ENCODE measurements around the gene ISYNA1. TPM values are rescaled to one million over a fixed set of nuclear protein-coding genes. Genes with fewer than 3 reads are reported as not detected.

Gene ISYNA1
- total and polyA plus RNA-seq, 2 of the 13 experiments (the other 11 are each of a cell fraction or from before 2014, with no cell fraction given) = 29.6 to 48.5 TPM

GRCh38 chr19:18417250-18418028 is 20.5 kb downstream of the ISYNA1 start (continued):
- TF ChIP-seq PLSCR1 (CRISPR knock-in tag; IDR thresholded peaks at IDR 0.05; ENCODE audit: borderline replicate concordance) (no peak), ZSCAN20 (CRISPR knock-in tag; IDR thresholded peaks at IDR 0.05; ENCODE audit: borderline replicate concordance) (peak; percentile 82; the same call in 1 of the 2 replicates), RNF2 (conservative IDR thresholded peaks at IDR 0.05; ENCODE audit: low read depth) (no peak; the same call in 1 of the 2 replicates), JARID2 (CRISPR knock-in tag; IDR thresholded peaks at IDR 0.05; ENCODE audit: insufficient replicate concordance) (no peak), THAP11 (CRISPR knock-in tag; IDR thresholded peaks at IDR 0.05) (peak; percentile 77), ZNF773 (CRISPR knock-in tag; IDR thresholded peaks at IDR 0.05; ENCODE audit: borderline replicate concordance) (no peak), ZNF678 (CRISPR knock-in tag; IDR thresholded peaks at IDR 0.05) (no peak), PTBP1 (IDR thresholded peaks at IDR 0.05; ENCODE audit: low read depth, low read length, poor library complexity, severe bottlenecking) (no peak), ZBTB1 (CRISPR knock-in tag; IDR thresholded peaks at IDR 0.05; ENCODE audit: borderline replicate concordance) (no peak), KLF11 (CRISPR knock-in tag; IDR thresholded peaks at IDR 0.05) (no peak), ZNF619 (CRISPR knock-in tag; IDR thresholded peaks at IDR 0.05) (0 out of 2 replicates have a peak, but pooled peaks have one; percentile 38), ZXDC (CRISPR knock-in tag; IDR thresholded peaks at IDR 0.05) (0 out of 2 replicates have a peak, but pooled peaks have one; percentile 61), ATF7-NPFF (CRISPR knock-in tag; IDR thresholded peaks at IDR 0.05; ENCODE audit: low read depth) (peak; percentile 86), ZNF709 (CRISPR knock-in tag; IDR thresholded peaks at IDR 0.05) (0 out of 2 replicates have a peak, but pooled peaks have one; percentile 74), MEF2D (CRISPR knock-in tag; IDR thresholded peaks at IDR 0.05) (no peak), TOPORS (CRISPR knock-in tag; IDR thresholded peaks at IDR 0.05) (no peak), ZFX (CRISPR knock-in tag; IDR thresholded peaks at IDR 0.05; ENCODE audit: low read depth) (peak; percentile 66), AKNA (CRISPR knock-in tag; IDR thresholded peaks at IDR 0.05; ENCODE audit: borderline replicate concordance) (no peak), ZNF775 (CRISPR knock-in tag; IDR thresholded peaks at IDR 0.05; ENCODE audit: borderline replicate concordance) (no peak), PHF20 (CRISPR knock-in tag; IDR thresholded peaks at IDR 0.05) (peak; percentile 67), HES4 (CRISPR knock-in tag; IDR thresholded peaks at IDR 0.05; ENCODE audit: borderline replicate concordance) (peak; percentile 85; the same call in 1 of the 2 replicates), GATA4 (IDR thresholded peaks at IDR 0.05; ENCODE audit: borderline replicate concordance, low read depth) (no peak)
